Activated T-cell treated with anti-CD3 and anti-CD28 coated beads, Interleukin-2, amount 50 U/mL, for 4 hours (primary cell): Measurements from ENCODE around the gene ELL2. TPM values are rescaled to one million over a fixed set of nuclear protein-coding genes. Genes with fewer than 3 reads are reported as not detected.

Experiments
- ATAC-seq, 2 donors: fragments of 200-7000 bp; cut with Tn5 transposase; one replicate each; pipeline ENCODE4 v1.10.0; 2021
- DNase-seq: peaks from one replicate; pipeline ENCODE4 v3.0.0-alpha.2; 2020
- H3K27me3 Mint-ChIP-seq: one replicate; pipeline ENCODE4 v1.8.0; 2021; ENCODE audit warnings: low read depth, mixed read lengths
- H3K36me3 Mint-ChIP-seq: one replicate; pipeline ENCODE4 v1.8.0; 2022; ENCODE audit warnings: mixed read lengths; ENCODE audit not compliant: insufficient read depth
- H3K4me1 Mint-ChIP-seq: one replicate; pipeline ENCODE4 v1.8.0; 2021; ENCODE audit warnings: low read depth, mixed read lengths
- H3K4me3 Mint-ChIP-seq: one replicate; pipeline ENCODE4 v1.8.0; 2021; ENCODE audit warnings: mild to moderate bottlenecking, moderate library complexity, mixed read lengths
- H3K9me3 Mint-ChIP-seq: one replicate; pipeline ENCODE4 v1.8.0; 2021; ENCODE audit warnings: mixed read lengths
- total RNA-seq, 3 donors: library from RNA; stranded (reverse); gene quantifications; one replicate each; pipeline ENCODE4 v1.2.1, GENCODE V29; 2021

The ELL2 gene
- total RNA-seq, 3 donors from 2014 or later: 69.7 to 103 (median 87.0) TPM

- Mint-ChIP-seq H3K4me1 (peaks cover 2% of the 10 kb centered on the region), H3K27me3 (peaks cover 1% of the 10 kb centered on the region), H3K36me3 (no peaks in the 10 kb centered on the region), H3K4me3 (no peak overlapping the region), H3K9me3 (peaks cover 8% of the 10 kb centered on the region)
- ATAC-seq: no peak
- no peak for DNase-seq
Measured at GRCh38 chr5:95969651-95970358, 8.2 kb upstream of the ELL2 start.

DNA sequence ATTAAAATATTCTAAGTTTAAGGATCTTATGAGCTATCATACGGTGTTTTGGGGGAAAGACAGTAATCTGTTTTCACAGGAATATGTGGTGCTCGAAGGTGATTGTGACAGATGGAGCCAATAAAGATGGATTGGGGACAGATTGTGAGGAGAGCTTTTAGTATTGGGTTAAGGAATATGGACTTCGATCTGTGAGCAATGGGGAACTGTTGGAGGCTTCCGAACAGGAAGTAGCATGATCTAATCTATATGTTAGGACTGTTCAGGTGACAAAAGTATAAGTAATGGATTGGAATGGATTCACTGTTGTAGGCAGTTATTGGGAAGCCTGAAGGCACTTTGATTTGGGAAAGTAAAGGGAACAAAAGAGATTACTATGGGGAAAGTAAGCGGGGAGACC, 7.4 kb upstream of the ELL2 start:
- Mint-ChIP-seq H3K27me3 (peaks cover 1% of the 10 kb centered on the region), H3K4me3 (no peak overlapping the region), H3K36me3 (no peaks in the 10 kb centered on the region), H3K9me3 (peaks cover 8% of the 10 kb centered on the region), H3K4me1 (peaks cover 6% of the 10 kb centered on the region)
- DNase-seq (no peak), ATAC-seq (no peak)

GRCh38 chr5:95967236-95967635, 5.6 kb upstream of the ELL2 start:
- H3K4me3 Mint-ChIP-seq: no peak overlapping the region
- no peak for ATAC-seq
- H3K36me3 Mint-ChIP-seq: no peaks in the 10 kb centered on the region
- no peak for DNase-seq
- peaks cover 20% of the 10 kb centered on the region for H3K4me1 Mint-ChIP-seq
- H3K9me3 Mint-ChIP-seq: peaks cover 8% of the 10 kb centered on the region
- H3K27me3 Mint-ChIP-seq: peaks cover 1% of the 10 kb centered on the region

GRCh38 chr5:95966005-95966404, 4.4 kb upstream of the ELL2 start:
- no peak for ATAC-seq
- Mint-ChIP-seq H3K9me3 (peaks cover 8% of the 10 kb centered on the region), H3K4me3 (no peak overlapping the region), H3K27me3 (peaks cover 1% of the 10 kb centered on the region), H3K4me1 (peaks cover 25% of the 10 kb centered on the region), H3K36me3 (no peaks in the 10 kb centered on the region)
- DNase-seq: no peak

- Mint-ChIP-seq H3K4me1 (peaks cover 42% of the 10 kb centered on the region), H3K9me3 (no peaks in the 10 kb centered on the region), H3K36me3 (peaks cover 15% of the 10 kb centered on the region), H3K27me3 (peaks cover 1% of the 10 kb centered on the region), H3K4me3 (peak overlapping the region; percentile 34)
- DNase-seq: peak; percentile 8
- no peak for ATAC-seq
Measured at GRCh38 chr5:95963650-95964410, 2.2 kb upstream of the ELL2 start.

DNA sequence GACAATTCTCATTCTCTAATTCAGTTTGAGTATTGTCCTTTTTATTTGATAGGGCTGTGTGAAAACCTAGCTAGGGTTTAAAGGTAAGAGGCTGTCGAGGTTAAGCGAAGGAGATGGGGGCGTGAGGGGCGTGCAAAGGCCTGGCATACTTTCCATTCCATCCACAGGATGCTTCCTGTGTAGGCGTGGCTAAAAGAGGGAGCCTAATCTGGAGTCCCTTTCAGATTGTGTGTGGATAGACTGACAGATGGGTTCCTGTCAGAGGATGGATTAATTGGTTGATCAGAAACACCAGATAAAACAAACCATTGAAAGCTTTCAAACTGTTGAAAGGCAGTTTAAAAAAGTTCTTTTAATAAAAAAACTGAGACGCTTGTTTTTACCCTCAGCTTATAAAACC, 1.1 kb upstream of the ELL2 start:
- DNase-seq (no peak), ATAC-seq (no peak)
- H3K9me3 Mint-ChIP-seq: no peaks in the 10 kb centered on the region
- H3K4me3 Mint-ChIP-seq: peak overlapping the region; percentile 97
- peaks cover 51% of the 10 kb centered on the region for H3K4me1 Mint-ChIP-seq
- peaks cover 1% of the 10 kb centered on the region for H3K27me3 Mint-ChIP-seq
- H3K36me3 Mint-ChIP-seq: peaks cover 15% of the 10 kb centered on the region

DNA sequence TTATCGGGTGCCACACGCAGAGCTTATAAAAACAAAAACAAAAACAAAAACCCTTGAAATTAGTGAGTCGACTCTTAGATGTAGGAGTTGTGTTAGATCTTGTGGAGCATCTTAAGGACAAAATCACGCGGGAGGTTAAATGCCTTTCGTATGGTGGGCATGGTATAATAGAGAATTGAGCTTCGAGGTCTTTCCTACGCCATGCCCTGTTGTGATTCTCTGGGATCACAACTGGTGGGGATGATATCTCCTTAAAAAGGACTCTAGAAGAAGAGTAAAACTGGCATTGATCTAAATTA, 773 bp upstream of the ELL2 start:
- Mint-ChIP-seq H3K4me1 (peaks cover 55% of the 10 kb centered on the region), H3K9me3 (no peaks in the 10 kb centered on the region), H3K4me3 (peak overlapping the region; percentile 97), H3K27me3 (peaks cover 1% of the 10 kb centered on the region), H3K36me3 (peaks cover 15% of the 10 kb centered on the region)
- ATAC-seq (no peak), DNase-seq (no peak)

- DNase-seq: peak; percentile 64
- peaks cover 58% of the 10 kb centered on the region for H3K4me1 Mint-ChIP-seq
- H3K27me3 Mint-ChIP-seq: no peaks in the 10 kb centered on the region
- H3K36me3 Mint-ChIP-seq: peaks cover 15% of the 10 kb centered on the region
- peak overlapping the region; percentile 97 for H3K4me3 Mint-ChIP-seq
- peak; percentile 79 for ATAC-seq
- no peaks in the 10 kb centered on the region for H3K9me3 Mint-ChIP-seq
Measured at GRCh38 chr5:95960667-95961616, 709 bp downstream of the ELL2 start.

- peak overlapping the region; percentile 97 for H3K4me3 Mint-ChIP-seq
- peaks cover 17% of the 10 kb centered on the region for H3K36me3 Mint-ChIP-seq
- no peak for DNase-seq
- peaks cover 63% of the 10 kb centered on the region for H3K4me1 Mint-ChIP-seq
- no peaks in the 10 kb centered on the region for H3K27me3 Mint-ChIP-seq
- H3K9me3 Mint-ChIP-seq: no peaks in the 10 kb centered on the region
- ATAC-seq: no peak
Measured at GRCh38 chr5:95959888-95960666, 1.6 kb downstream of the ELL2 start.

- peak overlapping the region; percentile 97 for H3K4me3 Mint-ChIP-seq
- no peaks in the 10 kb centered on the region for H3K27me3 Mint-ChIP-seq
- ATAC-seq: no peak
- no peaks in the 10 kb centered on the region for H3K9me3 Mint-ChIP-seq
- H3K36me3 Mint-ChIP-seq: peaks cover 19% of the 10 kb centered on the region
- DNase-seq: no peak
- peaks cover 64% of the 10 kb centered on the region for H3K4me1 Mint-ChIP-seq
Measured at GRCh38 chr5:95959051-95959887, 2.4 kb downstream of the ELL2 start.

DNA sequence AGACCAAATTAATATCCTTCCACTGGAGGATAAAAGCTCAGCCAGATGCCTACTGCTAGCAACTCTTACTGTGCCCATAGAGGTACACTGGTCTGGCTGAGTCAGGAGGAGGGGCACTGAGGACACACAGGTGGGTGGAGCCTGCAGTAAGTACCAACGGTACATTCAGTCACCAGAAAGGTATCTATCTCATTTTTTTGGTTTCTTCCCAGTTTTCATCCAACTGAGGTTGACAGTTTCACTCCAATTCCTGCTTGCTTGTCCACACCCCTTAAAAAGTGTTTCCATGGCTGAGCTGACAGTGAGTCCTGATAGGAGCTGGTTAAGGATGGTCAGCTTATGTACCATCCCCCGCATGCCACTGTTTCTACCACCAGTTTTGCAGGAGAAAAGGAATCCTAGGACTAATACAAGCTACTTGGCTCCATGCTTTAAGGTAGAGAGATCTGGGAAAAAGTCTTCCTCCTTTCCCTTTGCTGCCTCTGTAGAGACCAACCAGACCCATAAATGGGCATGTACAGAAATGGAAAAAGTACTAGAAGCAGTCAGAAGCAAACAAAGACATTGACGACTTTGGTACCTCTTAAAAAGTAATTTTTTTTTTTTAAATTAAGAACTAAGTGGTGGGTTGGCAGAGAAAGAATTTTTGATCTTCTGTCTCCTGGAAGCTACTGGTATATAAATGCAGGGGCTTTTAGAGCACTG, 3.2 kb downstream of the ELL2 start:
- peak overlapping the region; percentile 97 for H3K4me3 Mint-ChIP-seq

GRCh38 chr5:95957561-95958203, 4.0 kb downstream of the ELL2 start:
- Mint-ChIP-seq H3K9me3 (no peaks in the 10 kb centered on the region), H3K27me3 (no peaks in the 10 kb centered on the region), H3K36me3 (peaks cover 26% of the 10 kb centered on the region), H3K4me1 (peaks cover 56% of the 10 kb centered on the region), H3K4me3 (peak overlapping the region; percentile 97)
- ATAC-seq (no peak), DNase-seq (no peak)

More for the DNA sequence above, 3.2 kb downstream of the ELL2 start:
- Mint-ChIP-seq H3K36me3 (peaks cover 22% of the 10 kb centered on the region), H3K27me3 (no peaks in the 10 kb centered on the region), H3K4me1 (peaks cover 60% of the 10 kb centered on the region), H3K9me3 (no peaks in the 10 kb centered on the region)
- ATAC-seq (no peak), DNase-seq (no peak)
